ENCODE results near the gene BCL3.

The BCL3 gene, protein sequence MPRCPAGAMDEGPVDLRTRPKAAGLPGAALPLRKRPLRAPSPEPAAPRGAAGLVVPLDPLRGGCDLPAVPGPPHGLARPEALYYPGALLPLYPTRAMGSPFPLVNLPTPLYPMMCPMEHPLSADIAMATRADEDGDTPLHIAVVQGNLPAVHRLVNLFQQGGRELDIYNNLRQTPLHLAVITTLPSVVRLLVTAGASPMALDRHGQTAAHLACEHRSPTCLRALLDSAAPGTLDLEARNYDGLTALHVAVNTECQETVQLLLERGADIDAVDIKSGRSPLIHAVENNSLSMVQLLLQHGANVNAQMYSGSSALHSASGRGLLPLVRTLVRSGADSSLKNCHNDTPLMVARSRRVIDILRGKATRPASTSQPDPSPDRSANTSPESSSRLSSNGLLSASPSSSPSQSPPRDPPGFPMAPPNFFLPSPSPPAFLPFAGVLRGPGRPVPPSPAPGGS

DNA sequence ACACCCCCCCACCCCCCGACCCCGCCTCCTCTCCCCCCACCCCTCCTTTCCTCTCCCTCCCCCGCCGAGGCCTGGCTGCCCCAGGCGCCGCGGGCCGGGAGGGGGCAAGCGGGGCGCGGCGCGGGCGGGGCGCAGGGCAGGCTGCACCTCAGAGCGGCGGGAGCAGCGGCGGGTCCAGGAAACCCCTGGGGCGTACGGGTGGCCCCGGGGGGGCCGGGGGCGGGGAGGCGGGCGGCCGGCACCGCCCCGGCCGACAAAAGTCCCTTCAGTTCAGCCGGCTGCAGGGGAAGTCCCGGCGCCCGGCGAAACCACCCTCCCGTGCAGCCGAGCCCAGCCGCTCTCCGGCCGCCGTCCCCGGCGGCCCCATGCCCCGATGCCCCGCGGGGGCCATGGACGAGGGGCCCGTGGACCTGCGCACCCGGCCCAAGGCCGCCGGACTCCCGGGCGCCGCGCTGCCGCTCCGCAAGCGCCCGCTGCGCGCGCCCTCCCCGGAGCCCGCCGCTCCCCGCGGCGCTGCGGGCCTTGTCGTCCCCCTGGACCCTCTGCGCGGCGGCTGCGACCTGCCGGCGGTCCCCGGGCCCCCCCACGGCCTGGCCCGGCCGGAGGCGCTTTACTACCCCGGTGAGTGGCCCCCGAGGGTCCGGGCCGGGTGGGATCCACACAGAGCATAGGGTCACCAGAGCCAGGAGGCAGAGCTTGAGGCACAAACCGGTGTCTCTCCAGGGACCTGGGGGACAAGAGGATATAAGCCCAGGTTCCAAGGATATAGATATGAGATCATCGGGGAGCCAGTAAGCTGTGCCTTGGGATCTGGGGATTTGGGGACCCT lies at the start of gene BCL3:
TSS of gene BCL3 (plus strand) at position 283 of the 829 bp plus-strand sequence. CDS start at position 366, 83 bp downstream.
- peak; percentile 72 for DNase-seq (ENCODE audit: low read depth)
- TF ChIP-seq CTCF (IDR thresholded peaks at IDR 0.05; ENCODE audit: insufficient read depth, low read depth, low read length, missing control alignments), result no peak
- H3K4me3 ChIP-seq (ENCODE audit: low read length), result peak within 1 kb of the TSS; percentile 69

GRCh38 chr19:44700547-44700946 lies 48.0 kb upstream of the BCL3 start:
- TF ChIP-seq CTCF (IDR thresholded peaks at IDR 0.05; ENCODE audit: insufficient read depth, low read depth, low read length, missing control alignments), result no peak
- no peak overlapping the region for H3K4me3 ChIP-seq (ENCODE audit: low read length)
- no peak for DNase-seq (ENCODE audit: low read depth)

DNA sequence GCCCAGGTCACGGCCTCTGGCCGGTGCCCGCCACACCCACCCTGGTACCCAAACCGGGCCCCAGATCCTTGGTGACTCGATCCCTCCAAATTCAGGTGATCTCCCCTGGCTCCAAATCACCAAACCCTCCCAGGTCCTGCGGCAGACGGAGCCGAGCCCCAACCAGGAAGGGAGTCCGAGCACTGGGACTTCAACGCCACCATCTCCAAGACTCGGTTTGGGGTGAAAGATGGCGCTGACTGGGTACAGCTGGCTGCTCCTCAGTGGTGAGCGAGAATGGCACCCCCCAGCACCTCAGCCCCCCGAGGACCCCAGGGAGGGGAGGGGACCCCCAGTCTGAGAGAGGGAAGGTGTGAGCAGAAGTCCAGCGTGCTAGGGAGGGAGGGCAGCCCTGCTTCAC lies 47.3 kb upstream of the BCL3 start:
- no peak for DNase-seq (ENCODE audit: low read depth)
- TF ChIP-seq CTCF (IDR thresholded peaks at IDR 0.05; ENCODE audit: insufficient read depth, low read depth, low read length, missing control alignments), result no peak
- no peak overlapping the region for H3K4me3 ChIP-seq (ENCODE audit: low read length)

- no peak overlapping the region for H3K4me3 ChIP-seq (ENCODE audit: low read length)
- DNase-seq (ENCODE audit: low read depth), result no peak
- no peak for TF ChIP-seq CTCF (IDR thresholded peaks at IDR 0.05; ENCODE audit: insufficient read depth, low read depth, low read length, missing control alignments)
These were observed 45.8 kb upstream of the BCL3 start for GRCh38 chr19:44702551-44703176.

DNA sequence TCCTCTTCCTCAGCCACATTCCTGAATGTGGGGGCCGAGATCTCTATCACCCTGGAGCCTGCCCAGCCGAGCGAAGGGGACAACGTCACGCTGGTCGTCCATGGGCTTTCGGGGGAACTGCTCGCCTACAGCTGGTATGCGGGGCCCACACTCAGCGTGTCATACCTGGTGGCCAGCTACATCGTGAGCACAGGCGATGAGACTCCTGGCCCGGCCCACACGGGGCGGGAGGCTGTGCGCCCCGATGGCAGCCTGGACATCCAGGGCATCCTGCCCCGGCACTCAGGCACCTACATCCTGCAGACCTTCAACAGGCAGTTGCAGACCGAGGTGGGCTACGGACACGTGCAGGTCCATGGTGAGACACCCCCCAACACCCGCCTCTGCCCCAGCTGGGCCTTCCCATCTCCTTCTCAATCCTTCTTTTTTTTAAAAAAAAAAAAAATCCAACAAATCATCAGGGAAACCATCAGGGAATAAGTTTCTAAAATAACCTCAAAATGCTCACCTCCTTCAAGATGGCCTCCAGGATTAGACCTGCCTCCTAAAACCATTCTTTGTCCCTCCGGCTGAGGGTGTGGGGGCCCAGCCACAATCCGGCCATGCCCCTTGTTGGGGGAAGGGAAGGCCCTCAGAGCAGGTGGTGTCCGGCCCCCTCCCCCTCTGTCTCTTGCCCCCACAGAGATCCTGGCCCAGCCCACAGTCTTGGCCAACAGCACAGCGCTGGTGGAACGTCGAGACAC lies 45.0 kb upstream of the BCL3 start:
- no peak for DNase-seq (ENCODE audit: low read depth)

More for the DNA sequence above, 45.0 kb upstream of the BCL3 start:
- no peak for TF ChIP-seq CTCF (IDR thresholded peaks at IDR 0.05; ENCODE audit: insufficient read depth, low read depth, low read length, missing control alignments)
- no peak overlapping the region for H3K4me3 ChIP-seq (ENCODE audit: low read length)

Measured in epithelial cell of esophagus (primary cell).